Activated CD4-positive, alpha-beta T cell treated with anti-CD3 and anti-CD28 coated beads, Interleukin-2, amount 50 U/mL, for 1 hour (primary cell): ENCODE results near the gene ARTN.

Experiments used
- DNase-seq: peaks from one replicate; pipeline ENCODE4 v3.0.0-alpha.2; 2020

Gene ARTN

DNA sequence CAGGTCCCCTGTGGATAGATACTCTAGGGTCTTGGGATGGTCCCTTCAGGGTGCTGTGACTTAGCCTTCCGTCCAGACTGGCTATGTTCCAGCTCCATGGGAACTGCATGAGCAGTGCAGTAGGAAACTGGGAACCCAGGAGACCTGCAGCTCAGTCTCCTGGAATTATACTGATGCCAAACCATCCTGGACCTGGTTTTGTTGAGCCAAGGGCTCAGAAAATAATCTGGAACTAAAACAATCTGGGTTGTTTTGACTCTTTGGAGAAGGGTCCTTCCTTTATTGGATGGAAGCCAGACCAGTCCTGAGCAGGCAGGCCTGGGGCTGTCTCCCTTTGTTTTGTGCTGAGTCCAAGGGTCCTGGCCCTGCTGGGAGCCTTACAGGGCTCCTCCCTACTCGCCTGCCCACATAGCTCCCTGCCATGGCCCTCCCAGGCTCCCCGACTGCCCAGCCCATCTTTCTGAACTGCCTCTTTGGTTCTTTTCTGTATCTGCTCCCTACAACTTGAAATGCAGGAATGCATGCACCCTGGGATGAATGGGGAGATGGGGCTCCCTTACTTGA, 14.4 kb downstream of the ARTN start:
- DNase-seq, result no peak

- DNase-seq, result no peak
These were observed 16.1 kb downstream of the ARTN start for GRCh38 chr1:43949678-43950077.

DNA sequence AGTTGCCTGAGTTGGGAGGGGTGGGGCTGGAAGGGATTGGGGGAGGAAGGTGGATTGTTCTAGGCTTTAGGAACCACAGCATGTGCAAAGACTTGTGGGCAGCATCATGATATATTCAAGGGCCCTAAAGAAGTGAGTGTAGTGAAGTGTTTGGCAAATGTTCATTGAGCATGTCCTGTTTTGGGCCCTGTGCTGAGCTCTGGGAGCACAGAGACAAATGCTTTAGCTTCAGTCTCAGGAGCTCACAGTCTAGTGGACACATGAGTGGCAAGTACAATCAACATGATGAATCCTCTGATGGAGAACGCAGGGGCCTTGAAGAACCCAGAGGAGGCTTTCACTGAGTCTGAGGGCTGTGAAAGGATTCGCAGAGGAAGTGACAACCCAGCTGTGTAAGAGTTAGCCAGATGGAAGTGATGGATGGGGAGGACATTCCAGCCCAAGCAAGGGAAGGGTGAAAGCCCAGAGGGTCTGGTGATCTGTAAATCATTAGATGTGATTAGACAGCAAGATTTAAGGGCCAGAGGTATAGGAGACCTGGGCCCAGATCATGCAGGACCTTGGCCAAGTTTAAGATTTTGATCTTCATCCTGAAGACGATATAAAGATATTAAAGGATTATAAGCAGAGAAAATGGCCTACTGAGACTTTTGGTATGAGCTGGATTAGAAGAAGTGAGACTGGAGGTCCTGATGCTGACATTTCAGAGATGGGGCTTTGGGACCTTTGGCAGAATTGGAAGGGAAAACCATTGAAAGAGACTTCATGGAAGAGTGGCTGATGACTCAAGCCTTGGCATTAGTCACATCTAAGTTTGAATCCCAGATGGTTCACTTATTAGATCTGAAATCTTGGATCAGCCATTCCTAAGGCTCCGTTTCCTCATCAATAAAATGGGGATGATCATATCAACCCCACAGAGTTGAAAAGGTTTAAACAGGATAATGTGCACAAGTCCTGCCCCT, 17.7 kb downstream of the ARTN start:
- no peak for DNase-seq

GRCh38 chr1:43952731-43953346, 19.2 kb downstream of the ARTN start:
- no peak for DNase-seq

- no peak for DNase-seq
These were observed 19.8 kb downstream of the ARTN start for GRCh38 chr1:43953361-43953760.

GRCh38 chr1:43954036-43954435, 20.4 kb downstream of the ARTN start:
- no peak for DNase-seq

DNA sequence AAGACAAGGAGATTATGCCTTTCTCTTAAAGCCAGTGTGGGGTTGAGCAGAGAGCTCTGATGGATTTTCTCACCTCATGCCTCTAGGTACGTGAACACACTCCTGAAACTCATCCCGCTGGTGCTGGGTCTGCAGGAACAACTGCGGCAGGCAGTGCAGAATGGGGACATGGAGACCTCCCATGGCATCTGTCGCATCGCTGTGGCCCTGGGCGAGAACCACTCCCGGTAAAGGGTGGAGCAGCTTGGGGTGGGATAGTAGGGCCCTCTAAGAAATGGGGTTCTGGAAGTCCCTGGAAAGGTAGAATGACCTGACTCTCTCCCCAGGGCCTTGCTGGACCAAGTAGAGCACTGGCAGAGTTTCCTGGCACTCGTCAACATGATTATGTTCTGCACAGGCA, 22.6 kb downstream of the ARTN start:
- no peak for DNase-seq

- no peak for DNase-seq
These were observed 23.9 kb downstream of the ARTN start for GRCh38 chr1:43957407-43958040.

- no peak for DNase-seq
These were observed 25.0 kb downstream of the ARTN start for GRCh38 chr1:43958351-43959255.

DNA sequence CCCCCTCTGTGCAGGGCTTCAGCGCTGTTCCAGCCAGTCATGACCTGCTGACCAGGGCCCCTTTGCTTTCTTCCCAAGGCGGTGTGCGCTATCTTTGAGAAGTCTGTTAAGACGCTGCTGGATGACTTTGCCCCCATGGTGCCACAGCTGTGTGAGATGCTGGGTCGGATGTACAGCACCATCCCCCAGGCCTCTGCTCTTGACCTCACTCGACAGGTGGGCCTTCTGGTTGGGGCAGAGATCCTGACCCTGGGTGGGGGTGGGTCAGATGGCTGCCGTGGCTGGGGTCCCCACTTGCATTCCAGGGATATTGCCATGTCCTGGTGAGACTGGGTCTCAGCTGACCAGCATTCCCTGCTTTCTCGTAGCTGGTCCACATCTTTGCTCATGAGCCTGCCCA, 27.2 kb downstream of the ARTN start:
- no peak for DNase-seq

DNA sequence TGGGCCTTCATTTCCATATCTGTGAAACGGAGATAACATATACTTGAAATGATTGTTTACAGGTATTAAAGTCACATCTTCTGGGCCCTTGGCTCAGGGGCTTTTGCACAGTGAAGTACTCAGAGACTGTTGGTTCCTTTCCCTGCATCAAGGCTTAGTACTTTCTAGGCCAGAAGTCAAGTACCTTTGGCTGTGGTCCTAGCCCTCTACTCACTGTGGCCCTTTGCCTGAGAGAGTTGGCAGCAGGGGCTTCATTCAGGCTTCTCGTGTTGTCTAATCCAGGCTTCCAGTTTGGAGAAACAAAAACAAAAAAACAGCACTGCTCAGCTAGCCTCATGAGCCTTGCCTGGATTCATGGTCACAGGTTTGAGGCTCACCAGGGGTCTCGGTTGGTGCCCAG, 28.1 kb downstream of the ARTN start:
- DNase-seq, result no peak

GRCh38 chr1:43962324-43962723, 28.7 kb downstream of the ARTN start:
- DNase-seq, result no peak

DNA sequence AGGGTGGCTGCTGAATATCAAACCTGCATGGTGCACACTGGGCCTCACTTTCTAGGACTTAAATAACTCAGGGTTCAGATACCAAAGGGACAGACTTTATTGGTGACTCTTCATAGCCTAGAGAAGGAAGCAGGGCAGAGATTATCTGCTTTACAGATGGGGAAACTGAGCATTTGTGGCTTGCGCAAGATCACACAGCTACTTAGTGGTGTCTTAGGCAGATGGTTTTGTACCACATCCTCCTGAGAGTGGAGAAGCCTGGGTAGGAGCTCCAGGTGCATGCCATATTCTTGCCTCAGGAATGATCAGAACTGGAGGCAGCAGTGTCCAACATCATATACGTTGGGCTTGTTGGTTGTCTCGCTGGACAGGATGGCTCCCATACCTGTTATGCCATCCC, 29.4 kb downstream of the ARTN start:
- DNase-seq, result no peak

- no peak for DNase-seq
These were observed 30.3 kb downstream of the ARTN start for GRCh38 chr1:43963890-43964289.

GRCh38 chr1:43965316-43965715, 31.7 kb downstream of the ARTN start:
- no peak for DNase-seq

GRCh38 chr1:43968348-43968948, 34.8 kb downstream of the ARTN start:
- DNase-seq, result no peak

DNA sequence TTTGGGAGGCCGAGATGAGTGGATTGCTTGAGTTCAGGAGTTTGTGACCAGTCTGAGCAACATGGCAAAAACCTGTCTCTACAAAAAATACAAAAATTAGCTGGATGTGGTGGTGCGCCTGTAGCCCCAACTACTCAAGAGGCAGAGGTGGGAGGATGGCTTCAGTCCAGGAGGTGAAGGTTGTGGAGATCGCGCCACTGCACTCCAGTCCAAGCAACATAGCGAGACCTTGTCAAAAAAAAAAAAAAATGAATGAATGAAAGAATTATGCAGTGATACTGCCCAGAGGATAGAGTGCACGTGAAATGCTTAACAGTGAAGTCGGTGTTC, 35.8 kb downstream of the ARTN start:
- DNase-seq, result no peak

DNA sequence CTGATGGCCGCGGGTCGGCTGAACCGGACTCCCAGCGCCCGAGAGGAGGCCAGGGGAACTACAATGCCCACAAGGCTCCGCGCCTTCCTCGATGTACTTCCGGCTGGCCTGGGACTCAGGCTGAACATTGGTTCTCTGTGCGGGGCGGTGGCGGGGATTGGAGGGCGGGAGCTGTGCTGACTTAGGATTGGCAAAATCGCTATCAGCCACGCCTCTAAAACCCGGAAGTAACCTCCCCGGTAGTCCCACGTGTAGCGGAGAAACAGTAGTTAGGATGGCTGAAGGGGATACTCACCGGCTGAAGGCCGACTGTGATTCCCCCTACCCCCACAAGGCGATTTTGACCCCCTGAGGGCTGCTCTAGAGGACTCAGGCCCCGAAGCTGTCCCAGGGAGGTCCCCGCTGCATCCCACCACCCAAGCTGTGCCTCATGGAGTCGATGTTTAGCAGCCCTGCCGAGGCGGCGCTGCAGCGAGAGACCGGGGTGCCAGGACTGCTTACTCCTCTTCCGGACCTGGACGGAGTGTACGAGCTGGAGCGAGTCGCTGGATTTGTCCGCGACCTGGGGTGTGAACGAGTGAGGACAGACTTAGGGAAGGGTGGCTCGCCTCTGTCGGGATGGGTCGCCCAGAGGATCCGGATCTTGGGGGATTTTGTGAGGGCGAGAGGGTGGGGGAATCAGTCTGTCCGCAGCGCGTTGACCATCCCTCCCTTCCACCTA, 36.3 kb downstream of the ARTN start, which contains the start of gene DPH2:
Gene DPH2, plus strand, starts transcription at position 265 of the 721 bp plus-strand sequence. Its CDS starts 166 bp downstream, at position 431.
- peak; percentile 95 for DNase-seq

GRCh38 chr1:43970502-43970901, 36.9 kb downstream of the ARTN start:
- no peak for DNase-seq

DNA sequence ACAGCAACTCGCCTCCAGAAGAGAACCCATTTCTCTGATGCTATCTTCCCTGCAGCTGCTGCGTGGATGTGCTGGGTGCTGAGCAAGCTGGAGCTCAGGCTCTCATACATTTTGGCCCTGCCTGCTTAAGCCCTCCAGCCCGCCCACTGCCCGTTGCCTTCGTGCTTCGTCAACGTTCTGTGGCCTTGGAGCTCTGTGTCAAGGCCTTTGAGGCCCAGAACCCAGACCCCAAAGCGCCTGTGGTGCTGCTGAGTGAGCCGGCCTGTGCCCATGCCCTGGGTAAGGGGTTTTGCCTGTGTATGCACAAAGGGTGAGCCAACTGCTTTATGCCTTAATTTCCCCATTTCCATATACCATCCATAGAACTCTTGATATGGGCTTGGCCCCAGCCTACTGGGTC, 37.3 kb downstream of the ARTN start:
- no peak for DNase-seq

- DNase-seq, result no peak
These were observed 37.9 kb downstream of the ARTN start for GRCh38 chr1:43971336-43971980.
